Nephron progenitor cell (in vitro differentiated cells): ENCODE results near the gene ZNF492.

Experiments used
- DNase-seq: peaks from one replicate; pipeline ENCODE4 v3.0.0; 2021
- H3K27ac Mint-ChIP-seq: 2 replicates; pipeline ENCODE4 v1.8.0; 2021; ENCODE audit warnings: mild to moderate bottlenecking, moderate library complexity, mixed read lengths
- H3K27me3 Mint-ChIP-seq: 2 replicates; pipeline ENCODE4 v1.8.0; 2021; ENCODE audit warnings: mild to moderate bottlenecking, low read depth, mixed read lengths; ENCODE audit not compliant: poor library complexity
- H3K36me3 Mint-ChIP-seq: 2 replicates; pipeline ENCODE4 v1.8.0; 2021; ENCODE audit warnings: low read depth, mixed read lengths
- H3K4me1 Mint-ChIP-seq: 2 replicates; pipeline ENCODE4 v1.8.0; 2021; ENCODE audit warnings: mixed read lengths
- H3K4me3 Mint-ChIP-seq: 2 replicates; pipeline ENCODE4 v1.8.0; 2021; ENCODE audit warnings: mild to moderate bottlenecking, moderate library complexity, mixed read lengths
- H3K9me3 Mint-ChIP-seq: 2 replicates; pipeline ENCODE4 v1.8.0; 2021; ENCODE audit warnings: mild to moderate bottlenecking, moderate library complexity, mixed read lengths
- CTCF ChIP-seq: fragments of 200-600 bp; sonication (generic); IDR thresholded peaks from 2 replicates; pipeline ENCODE4 v1.5.0; 2021; ENCODE audit warnings: antibody characterized with exemption

Gene ZNF492

GRCh38 chr19:22602631-22603272 is 31.4 kb upstream of the ZNF492 start:
- TF ChIP-seq CTCF = no peak
- no peak for DNase-seq

GRCh38 chr19:22603518-22604440 is 30.3 kb upstream of the ZNF492 start:
- Mint-ChIP-seq H3K27me3 (peaks cover 6% of the 10 kb centered on the region), H3K27ac (no peak overlapping the region), H3K9me3 (peaks cover 82% of the 10 kb centered on the region), H3K4me3 (no peak overlapping the region), H3K4me1 (no peaks in the 10 kb centered on the region), H3K36me3 (peaks cover 6% of the 10 kb centered on the region)
- no peak for DNase-seq
- no peak for TF ChIP-seq CTCF

More at GRCh38 chr19:22602631-22603272, 31.4 kb upstream of the ZNF492 start:
- Mint-ChIP-seq H3K27ac (no peak overlapping the region), H3K9me3 (peaks cover 84% of the 10 kb centered on the region), H3K27me3 (peaks cover 6% of the 10 kb centered on the region), H3K4me1 (no peaks in the 10 kb centered on the region), H3K36me3 (peaks cover 6% of the 10 kb centered on the region), H3K4me3 (no peak overlapping the region)

GRCh38 chr19:22604571-22605274 is 29.4 kb upstream of the ZNF492 start:
- TF ChIP-seq CTCF = no peak
- Mint-ChIP-seq H3K4me1 (no peaks in the 10 kb centered on the region), H3K27me3 (peaks cover 3% of the 10 kb centered on the region), H3K36me3 (no peaks in the 10 kb centered on the region), H3K27ac (no peak overlapping the region), H3K4me3 (no peak overlapping the region), H3K9me3 (peaks cover 82% of the 10 kb centered on the region)
- DNase-seq = no peak

- peaks cover 82% of the 10 kb centered on the region for H3K9me3 Mint-ChIP-seq
- no peaks in the 10 kb centered on the region for H3K36me3 Mint-ChIP-seq
- no peak overlapping the region for H3K4me3 Mint-ChIP-seq
- H3K27ac Mint-ChIP-seq = no peak overlapping the region
- DNase-seq = no peak
- no peak for TF ChIP-seq CTCF
- H3K4me1 Mint-ChIP-seq = no peaks in the 10 kb centered on the region
- peaks cover 6% of the 10 kb centered on the region for H3K27me3 Mint-ChIP-seq
Measured at GRCh38 chr19:22605275-22606211, 28.6 kb upstream of the ZNF492 start.

GRCh38 chr19:22606212-22606553 is 27.9 kb upstream of the ZNF492 start:
- Mint-ChIP-seq H3K27ac (no peak overlapping the region), H3K4me1 (no peaks in the 10 kb centered on the region), H3K36me3 (no peaks in the 10 kb centered on the region), H3K27me3 (peaks cover 6% of the 10 kb centered on the region), H3K9me3 (peaks cover 82% of the 10 kb centered on the region), H3K4me3 (no peak overlapping the region)
- TF ChIP-seq CTCF = no peak
- no peak for DNase-seq
